H1 (cell line): ENCODE measurements around the gene TOMM5. TPM values are rescaled to one million over a fixed set of nuclear protein-coding genes. Genes with fewer than 3 reads are reported as not detected.

Experiments
- CTCF ChIA-PET: fragments of 300-600 bp; sonication (Branson Sonifier 250); formaldehyde crosslinking; loops from one replicate; lab custom pipeline; 2021; ENCODE audit not compliant: partially characterized antibody; lab: Charles Lee
- POLR2A ChIA-PET: fragments of 300-600 bp; sonication (Branson Sonifier 250); formaldehyde crosslinking; loops from one replicate; lab custom pipeline; 2021; ENCODE audit warnings: inconsistent platforms; ENCODE audit not compliant: partially characterized antibody; lab: Charles Lee
- DNase-seq, 2 experiments: peaks; one replicate each; pipeline versions ENCODE4 v3.0.0 to v3.0.0-alpha.2; 2010 to 2022; ENCODE audit warnings: low spot score in 2 of 2, low read depth in 1 of 2, mixed read lengths in 1 of 2
- FAIRE-seq: peaks from 2 replicates; lab custom pipeline; 2011; peaks lifted over from hg19 to GRCh38; lab: Jason Lieb, UNC
- H2AFZ ChIP-seq: 2 replicates; pipeline ENCODE4 v1.8.1; 2012; ENCODE audit warnings: low read length, inconsistent platforms
- H2AK5ac ChIP-seq: 2 replicates; pipeline ENCODE4 v1.6.1; 2013; ENCODE audit warnings: low read depth, low read length
- H2BK120ac ChIP-seq: replicated peaks from 2 replicates; pipeline ENCODE3; 2013; ENCODE audit warnings: low read depth, low read length, inconsistent platforms
- H2BK12ac ChIP-seq: 2 replicates; pipeline ENCODE4 v1.6.1; 2013; ENCODE audit warnings: low read depth, low read length
- H2BK15ac ChIP-seq: 2 replicates; pipeline ENCODE4 v1.6.1; 2013; ENCODE audit warnings: low read length
- H2BK20ac ChIP-seq: 2 replicates; pipeline ENCODE4 v1.6.1; 2013; ENCODE audit warnings: low read length
- H2BK5ac ChIP-seq: 2 replicates; pipeline ENCODE4 v1.6.1; 2013; ENCODE audit warnings: low read depth, low read length
- H3K14ac ChIP-seq: 2 replicates; pipeline ENCODE4 v1.6.1; 2013; ENCODE audit warnings: inconsistent platforms; ENCODE audit not compliant: insufficient read length
- H3K18ac ChIP-seq: 2 replicates; pipeline ENCODE4 v1.6.1; 2013; ENCODE audit warnings: low read length; ENCODE audit errors: extremely low read depth
- H3K23ac ChIP-seq: 2 replicates; pipeline ENCODE4 v1.6.1; 2013; ENCODE audit warnings: inconsistent platforms; ENCODE audit not compliant: insufficient read length
- H3K23me2 ChIP-seq: 2 replicates; pipeline ENCODE4 v1.6.1; 2013; ENCODE audit warnings: low read depth, low read length
- H3K27ac ChIP-seq: 2 replicates; pipeline ENCODE4 v1.6.1; 2011; ENCODE audit warnings: low read depth, low read length, inconsistent platforms
- H3K27me3 ChIP-seq, 4 experiments: replicated peaks in 1 of 4; 1 replicate in 1 of 4; 2 replicates in 3 of 4; pipeline versions ENCODE4 v1.6.1 to v1.8.1; 2011 to 2013; ENCODE audit warnings: low read length in 3 of 4, mild to moderate bottlenecking in 3 of 4, inconsistent platforms in 2 of 4, mixed read lengths in 2 of 4, moderate library complexity in 1 of 4; ENCODE audit not compliant: control insufficient read depth in 3 of 4, insufficient read depth in 3 of 4; ENCODE audit errors: extremely low read depth in 1 of 4
- H3K36me3 ChIP-seq, 4 experiments: 2 replicates each; pipeline versions ENCODE4 v1.6.1 to v1.8.1; 2011 to 2013; ENCODE audit warnings: mild to moderate bottlenecking in 4 of 4, low read length in 3 of 4, moderate library complexity in 2 of 4, control low read depth in 1 of 4, inconsistent platforms in 1 of 4; ENCODE audit not compliant: insufficient read depth in 4 of 4, control insufficient read depth in 2 of 4
- H3K4ac ChIP-seq: replicated peaks from 2 replicates; pipeline ENCODE3; 2013; ENCODE audit warnings: low read length, low read depth, mixed read lengths, inconsistent platforms; ENCODE audit not compliant: insufficient read length
- H3K4me1 ChIP-seq, 4 experiments: replicated peaks in 1 of 4; 1 replicate in 1 of 4; 2 replicates in 3 of 4; pipeline versions ENCODE4 v1.6.1 to v1.8.1; 2011 to 2013; ENCODE audit warnings: low read length in 3 of 4, inconsistent platforms in 2 of 4, mixed read lengths in 1 of 4; ENCODE audit not compliant: insufficient read depth in 4 of 4, control insufficient read depth in 3 of 4
- H3K4me2 ChIP-seq, 2 experiments: 2 replicates each; pipeline versions ENCODE4 v1.6.1 to v1.8.1; 2011 to 2013; ENCODE audit warnings: low read depth in 2 of 2, low read length in 2 of 2, control low read depth in 1 of 2, inconsistent platforms in 1 of 2, mild to moderate bottlenecking in 1 of 2; ENCODE audit not compliant: insufficient read depth in 1 of 2
- H3K4me3 ChIP-seq, 4 experiments: fragments of 200-600, 300-600 bp in 1 of 4; sonication (generic), shearing (Covaris generic), sonication (Bioruptor Twin) in 1 of 4; 2 replicates each; pipeline versions ENCODE4 v1.5.1 to v1.8.1; 2011 to 2016; ENCODE audit warnings: low read length in 4 of 4, low read depth in 3 of 4, control low read depth in 2 of 4, inconsistent platforms in 2 of 4, mild to moderate bottlenecking in 2 of 4, mixed read lengths in 1 of 4, moderate library complexity in 1 of 4; ENCODE audit not compliant: insufficient read depth in 2 of 4; ENCODE audit errors: extremely low read depth in 1 of 4
- H3K56ac ChIP-seq: replicated peaks from 2 replicates; pipeline ENCODE3; 2013; ENCODE audit warnings: low read depth, mild to moderate bottlenecking, mixed read lengths, low read length, inconsistent platforms; ENCODE audit not compliant: insufficient read length
- H3K79me1 ChIP-seq: 2 replicates; pipeline ENCODE4 v1.6.1; 2013; ENCODE audit warnings: low read depth, low read length, control low read depth
- H3K79me2 ChIP-seq, 2 experiments: 2 replicates each; pipeline versions ENCODE4 v1.6.1 to v1.8.1; 2012 to 2013; ENCODE audit warnings: low read length in 2 of 2, mild to moderate bottlenecking in 2 of 2, inconsistent platforms in 1 of 2; ENCODE audit not compliant: insufficient read depth in 2 of 2, control insufficient read depth in 1 of 2
- H3K9ac ChIP-seq, 4 experiments: replicated peaks in 1 of 4; 1 replicate in 1 of 4; 2 replicates in 3 of 4; pipeline versions ENCODE4 v1.6.1 to v1.8.1; 2011 to 2013; ENCODE audit warnings: low read depth in 3 of 4, low read length in 3 of 4, control low read depth in 2 of 4, mild to moderate bottlenecking in 2 of 4, moderate library complexity in 2 of 4, inconsistent platforms in 1 of 4; ENCODE audit errors: extremely low read depth in 1 of 4
- H3K9me3 ChIP-seq, 2 experiments: 2 replicates each; pipeline versions ENCODE4 v1.6.1 to v1.8.1; 2012 to 2013; ENCODE audit warnings: mild to moderate bottlenecking in 2 of 2, moderate library complexity in 2 of 2, control low read depth in 1 of 2, inconsistent platforms in 1 of 2, low read depth in 1 of 2, low read length in 1 of 2, mixed read lengths in 1 of 2; ENCODE audit not compliant: insufficient read depth in 2 of 2
- H4K20me1 ChIP-seq, 2 experiments: replicated peaks in 1 of 2; 2 replicates each; pipeline versions ENCODE3 to v1.8.1; 2011 to 2013; ENCODE audit warnings: inconsistent platforms in 2 of 2, low read length in 2 of 2, mild to moderate bottlenecking in 1 of 2; ENCODE audit not compliant: insufficient read depth in 2 of 2, control insufficient read depth in 1 of 2
- H4K5ac ChIP-seq: 2 replicates; pipeline ENCODE4 v1.6.1; 2013; ENCODE audit warnings: low read length, low read depth, mixed read lengths, inconsistent platforms; ENCODE audit not compliant: insufficient read length
- H4K8ac ChIP-seq: 2 replicates; pipeline ENCODE4 v1.8.0; 2013; ENCODE audit warnings: mild to moderate bottlenecking, moderate library complexity, low read length, inconsistent platforms; ENCODE audit not compliant: insufficient read depth; ENCODE audit errors: extremely low read depth
- H4K91ac ChIP-seq: replicated peaks from 2 replicates; pipeline ENCODE3; 2013; ENCODE audit warnings: low read length, mixed read lengths, inconsistent platforms; ENCODE audit not compliant: insufficient read length
- BRCA1 ChIP-seq: IDR thresholded peaks from 2 replicates; pipeline ENCODE4 v1.6.1; 2012; ENCODE audit warnings: low read depth, low read length, improper control_type of control experiment
- CREB1 ChIP-seq: IDR thresholded peaks from 2 replicates; pipeline ENCODE4 v1.6.1; 2012; ENCODE audit warnings: inconsistent platforms
- EZH2 ChIP-seq: fragments of 200-600 bp; sonication (generic); IDR thresholded peaks from 2 replicates; pipeline ENCODE4 v1.7.1; 2012; ENCODE audit warnings: low read depth, mild to moderate bottlenecking, moderate library complexity, low read length, inconsistent platforms; ENCODE audit not compliant: severe bottlenecking
- KDM1A ChIP-seq: fragments of 200-600, 300-600 bp; sonication (generic); IDR thresholded peaks from 2 replicates; pipeline ENCODE4 v1.7.1; 2016; ENCODE audit warnings: mild to moderate bottlenecking, low read length, borderline replicate concordance
- KDM4A ChIP-seq: IDR thresholded peaks from one replicate; pipeline ENCODE4 v1.7.1; 2012; ENCODE audit warnings: low read depth, mild to moderate bottlenecking, moderate library complexity, low read length, inconsistent platforms; ENCODE audit not compliant: severe bottlenecking
- KDM5A ChIP-seq: fragments of 200-600 bp; IDR thresholded peaks from 2 replicates; pipeline ENCODE4 v1.7.1; 2012; ENCODE audit warnings: mild to moderate bottlenecking, low read length, inconsistent platforms, mixed read lengths
- POLR2AphosphoS5 ChIP-seq: IDR thresholded peaks from 2 replicates; pipeline ENCODE4 v1.6.1; 2011; ENCODE audit warnings: low read depth, low read length
- RAD21 ChIP-seq, 2 experiments: IDR thresholded peaks in 1 of 2; conservative IDR thresholded peaks in 1 of 2; 2 replicates each; pipeline ENCODE4 v1.6.1; 2011; ENCODE audit warnings: low read depth in 2 of 2, low read length in 2 of 2, improper control_type of control experiment in 1 of 2, inconsistent platforms in 1 of 2, mild to moderate bottlenecking in 1 of 2, moderate library complexity in 1 of 2
- RBBP5 ChIP-seq: IDR thresholded peaks from 2 replicates; pipeline ENCODE4 v1.7.1; 2012; ENCODE audit warnings: low read depth, mild to moderate bottlenecking, inconsistent platforms, low read length, moderate library complexity, borderline replicate concordance
- RFX5 ChIP-seq: IDR thresholded peaks from 2 replicates; pipeline ENCODE4 v1.6.1; 2011; ENCODE audit warnings: low read depth, low read length, improper control_type of control experiment, borderline replicate concordance
- RNF2 ChIP-seq: fragments of 200-900, 300-1000 bp; sonication (generic); IDR thresholded peaks from 2 replicates; pipeline ENCODE4 v1.7.1; 2016; ENCODE audit warnings: borderline replicate concordance, low read depth, mild to moderate bottlenecking, antibody characterized with exemption, low read length; ENCODE audit not compliant: poor library complexity, severe bottlenecking; ENCODE audit errors: missing control alignments
- SP4 ChIP-seq: IDR thresholded peaks from 2 replicates; pipeline ENCODE4 v1.6.1; 2012; ENCODE audit warnings: low read length, inconsistent platforms
- WGBS, 2 experiments: shearing (Covaris generic) in 1 of 2; methylation state at CpG; one replicate each; pipeline versions ENCODE4 v1.1.6 to v1.1.7; 2013 to 2015; ENCODE audit warnings: low lambda C conversion rate in 2 of 2, mixed read lengths in 2 of 2, inconsistent platforms in 1 of 2, low coverage in 1 of 2, missing lambda C conversion rate in 1 of 2; ENCODE audit not compliant: insufficient replicate concordance in 2 of 2, insufficient coverage in 1 of 2, insufficient read length in 1 of 2; ENCODE audit errors: extremely low coverage in 1 of 2, missing lambda C conversion rate in 1 of 2; 5-methylcytosine and 5-hydroxymethylcytosine counted together
- polyA plus RNA-seq, 7 experiments: library from polyadenylated mRNA; depleted of rRNA in 3 of 7; stranded (reverse) in 5 of 7; unstranded in 2 of 7; fragments of >200 nt in 5 of 7; fragments of 200-250 nt in 2 of 7; gene quantifications; 1 replicate in 5 of 7; 2 replicates in 1 of 7; 4 replicates in 1 of 7; pipeline versions ENCODE4 v1.2.1 to v1.2.3, GENCODE V29; 2011 to 2013; ENCODE audit warnings: missing spikeins in 2 of 7, mixed read lengths in 2 of 7
- total RNA-seq: library from RNA; stranded (reverse); fragmentation: NEBNext Ultra II Directional; extraction: Animal tissue kit (Norgen Biotek cat#: 25700); gene quantifications from 2 replicates; pipeline ENCODE4 v1.2.1, GENCODE V29; 2021

TOMM5 gene
- total and polyA plus RNA-seq, 2 of the 8 experiments (the other 6 are each of a cell fraction or from before 2014, with no cell fraction given) = 171 to 174 TPM

DNA sequence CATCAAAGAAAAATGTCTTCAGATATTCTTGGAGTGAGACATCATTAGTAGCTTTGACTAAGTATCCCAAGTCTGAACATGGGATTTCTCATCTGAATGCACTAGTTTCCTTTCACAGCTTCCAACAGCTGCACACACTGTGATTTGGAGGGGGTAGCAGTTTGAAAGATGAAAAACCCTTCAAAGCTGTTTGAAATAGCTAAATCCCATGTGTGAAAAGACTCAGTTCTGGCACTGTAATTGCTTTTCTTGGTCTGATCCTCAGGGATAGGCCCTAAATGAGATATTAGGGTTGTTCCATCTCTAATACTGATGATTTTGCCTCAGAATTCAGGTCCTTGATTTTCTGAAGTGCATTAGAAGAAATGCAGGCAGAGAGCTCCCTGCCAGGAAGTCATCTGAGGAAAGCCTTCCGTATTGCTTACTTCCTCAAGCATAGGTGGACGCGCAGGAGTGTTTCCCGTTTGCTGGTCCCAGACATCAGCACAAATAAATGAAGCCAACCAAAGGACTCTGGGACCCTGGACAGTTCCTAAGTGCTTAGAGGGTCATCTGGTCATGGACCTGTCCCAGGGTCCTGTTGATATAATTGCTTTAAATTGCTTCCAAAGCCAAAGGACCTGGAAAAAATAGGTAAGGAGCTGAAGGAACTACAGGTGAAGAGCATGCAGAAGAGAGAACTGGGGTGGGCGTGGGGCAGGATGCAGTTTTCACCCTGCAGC, 32.8 kb upstream of the TOMM5 start:
- Histone ChIP-seq H3K4me2 (no peak overlapping the region), H3K79me2 (no peaks in the 10 kb centered on the region), H2BK20ac (no peak overlapping the region), H3K79me1 (no peaks in the 10 kb centered on the region), H3K4me3 (no peak overlapping the region), H2BK15ac (no peak overlapping the region), H3K27me3 (no peaks in the 10 kb centered on the region), H2BK120ac (no peak overlapping the region), H4K5ac (no peak overlapping the region), H3K23me2 (no peaks in the 10 kb centered on the region), H3K36me3 (no peaks in the 10 kb centered on the region), H3K18ac (no peak overlapping the region), H4K8ac (no peak overlapping the region), H3K27ac (no peak overlapping the region), H3K9ac (no peak overlapping the region), H2AFZ (no peak overlapping the region), H3K23ac (no peak overlapping the region), H3K4ac (no peak overlapping the region), H3K14ac (no peak overlapping the region), H3K9me3 (no peaks in the 10 kb centered on the region), H2BK5ac (no peak overlapping the region), H4K91ac (no peak overlapping the region), H3K4me1 (peaks cover 0 to 3% (median 2%) of the 10 kb centered on the region in 4 experiments; a peak in 4 of 7 replicates), H2AK5ac (no peak overlapping the region), H3K56ac (no peak overlapping the region), H2BK12ac (no peak overlapping the region), H4K20me1 (no peaks in the 10 kb centered on the region)
- WGBS, 2 experiments = 89% methylated on average over 5 of the region's 5 CpGs; no CpG with 5 or more reads in 1 of the 2 experiments
- FAIRE-seq = no peak
- TF ChIP-seq RNF2 = no peak
- no peak for TF ChIP-seq BRCA1
- TF ChIP-seq POLR2AphosphoS5 = no peak
- no peak for TF ChIP-seq RFX5
- no peak for TF ChIP-seq RAD21 (IDR thresholded peaks at IDR 0.05 in 1 of 2, conservative IDR thresholded peaks at IDR 0.05 in 1 of 2; ENCODE audit: low read depth in 2 of 2, low read length in 2 of 2)
- TF ChIP-seq KDM4A = no peak
- no peak for TF ChIP-seq KDM1A
- no peak for TF ChIP-seq SP4
- TF ChIP-seq CREB1 = no peak
- TF ChIP-seq KDM5A = no peak
- TF ChIP-seq EZH2 = no peak
- TF ChIP-seq RBBP5 = no peak
- no peak for DNase-seq
- ChIA-PET CTCF (interaction anchor here (0.5 to 1.7 kb wide), 4 partner anchors 16 to 112 kb away, joined by 3 to 4 read pairs (median 3); partner anchors contain the start of genes FRMPD1 and TOMM5), POLR2A (interaction anchor here (0.7 to 1.3 kb wide), 2 partner anchors 9 to 13 kb away, joined by 3 read pairs; no protein-coding TSS in a partner anchor)
